ENCODE data around the gene ATP5F1C.

Gene ATP5F1C

GRCh38 chr10:7856678-7857077 is 68.7 kb downstream of the ATP5F1C start:
- TF ChIP-seq TAF1 (IDR thresholded peaks at IDR 0.05; ENCODE audit: borderline replicate concordance, low read depth, low read length) (no peak), POLR2AphosphoS5 (IDR thresholded peaks at IDR 0.05; ENCODE audit: low read depth, low read length) (no peak), POLR2A (IDR thresholded peaks at IDR 0.05; ENCODE audit: low read depth, low read length) (no peak)
- DNase-seq (ENCODE audit: insufficient read length): no peak
- FAIRE-seq: no peak

DNA sequence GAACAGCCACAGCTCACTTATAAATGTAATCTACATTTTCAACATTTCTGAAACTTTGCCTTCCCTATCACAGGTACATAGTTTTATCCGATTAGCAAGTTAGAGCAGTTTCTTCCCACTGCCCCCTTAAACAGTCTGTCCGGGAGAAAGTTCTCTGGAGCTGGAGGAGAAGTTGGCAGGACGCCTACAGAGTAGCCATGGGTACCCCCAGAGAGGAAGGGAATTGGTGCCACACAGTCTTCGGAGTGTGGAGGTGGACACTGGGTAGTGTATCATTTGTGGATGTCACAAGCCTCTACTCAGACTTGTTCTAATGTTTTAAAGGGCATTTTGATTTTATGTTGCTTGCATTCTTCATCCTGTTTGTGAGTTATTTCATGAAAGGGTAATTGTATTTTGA is 69.3 kb downstream of the ATP5F1C start:
- no peak for FAIRE-seq
- no peak for DNase-seq (ENCODE audit: insufficient read length)
- TF ChIP-seq TAF1 (IDR thresholded peaks at IDR 0.05; ENCODE audit: borderline replicate concordance, low read depth, low read length) (no peak), POLR2A (IDR thresholded peaks at IDR 0.05; ENCODE audit: low read depth, low read length) (no peak), POLR2AphosphoS5 (IDR thresholded peaks at IDR 0.05; ENCODE audit: low read depth, low read length) (no peak)

Measured in GM12892 (cell line).